ENCODE data around the gene PDXDC1.
"Not testable (repeated sequence)": the region's sequence is repeated elsewhere in the genome, so short reads cannot be mapped to it uniquely, and the experiment has no call there.

Gene PDXDC1

DNA sequence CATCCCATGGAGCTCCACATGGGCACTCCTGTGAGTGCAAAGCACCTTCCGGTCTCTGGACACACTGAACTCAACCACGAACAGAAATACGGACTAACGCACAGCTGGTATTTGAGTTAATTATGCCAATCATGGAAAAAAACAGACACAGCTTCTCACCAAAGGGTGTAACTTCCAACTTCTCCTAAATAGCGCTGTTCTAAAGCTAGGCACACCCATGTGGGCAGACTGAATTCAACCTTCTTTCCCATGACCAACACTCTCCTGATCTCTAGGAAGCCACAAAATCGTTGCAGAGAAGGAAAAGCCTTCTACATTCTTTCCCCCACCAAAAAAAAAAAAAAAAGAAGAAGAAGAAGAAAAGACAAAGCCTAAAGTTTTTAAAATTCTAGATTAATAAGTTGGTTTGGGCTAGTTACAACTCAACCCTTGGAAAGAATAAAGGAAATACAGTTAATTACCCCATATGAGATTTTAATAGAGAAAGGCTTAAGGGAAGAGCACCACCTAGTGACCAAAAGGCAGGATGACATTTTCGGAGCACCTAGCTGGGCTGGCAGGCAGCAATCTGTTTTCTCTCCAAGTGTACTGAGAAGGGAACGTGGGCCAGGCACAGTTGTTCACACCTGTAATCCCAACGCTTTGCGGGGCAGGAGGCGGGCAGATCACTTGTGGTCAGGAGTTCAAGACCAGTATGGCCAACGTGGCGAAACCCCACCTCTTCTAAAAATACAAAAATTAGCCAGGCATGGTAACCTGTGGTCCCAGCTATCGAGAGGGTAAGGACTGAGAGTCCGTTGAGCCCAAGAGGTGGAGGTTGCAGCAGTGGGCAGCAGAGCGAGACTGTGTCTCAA lies 97.3 kb downstream of the PDXDC1 start:
- not testable (repeated sequence) for DNase-seq

- DNase-seq, result no peak
Observed at GRCh38 chr16:15073101-15073500, 98.3 kb downstream of the PDXDC1 start.

- DNase-seq, result not testable (repeated sequence)
Observed at GRCh38 chr16:15076161-15076560, 101.3 kb downstream of the PDXDC1 start.

DNA sequence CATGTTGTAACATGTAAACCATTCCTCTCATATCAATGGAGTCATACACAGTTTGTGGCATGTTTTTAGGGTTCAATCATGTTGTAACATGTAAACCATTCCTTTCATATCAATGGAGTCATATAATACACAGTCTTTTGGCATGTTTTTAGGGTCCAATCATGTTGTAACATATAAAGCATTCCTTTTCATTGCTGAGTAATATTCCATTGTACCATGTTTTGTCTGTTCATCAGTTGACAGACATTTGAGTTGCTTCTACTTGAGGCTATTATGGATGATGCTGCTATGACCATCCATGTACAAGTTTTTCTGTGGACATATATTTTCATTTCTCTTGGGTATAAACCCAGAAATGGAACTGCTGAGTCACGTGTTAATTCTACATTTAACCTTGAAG lies 106.1 kb downstream of the PDXDC1 start:
- not testable (repeated sequence) for DNase-seq

GRCh38 chr16:15082788-15083187 lies 108.0 kb downstream of the PDXDC1 start:
- DNase-seq, result not testable (repeated sequence)

GRCh38 chr16:15090663-15091269 lies 115.9 kb downstream of the PDXDC1 start:
- not testable (repeated sequence) for DNase-seq

DNA sequence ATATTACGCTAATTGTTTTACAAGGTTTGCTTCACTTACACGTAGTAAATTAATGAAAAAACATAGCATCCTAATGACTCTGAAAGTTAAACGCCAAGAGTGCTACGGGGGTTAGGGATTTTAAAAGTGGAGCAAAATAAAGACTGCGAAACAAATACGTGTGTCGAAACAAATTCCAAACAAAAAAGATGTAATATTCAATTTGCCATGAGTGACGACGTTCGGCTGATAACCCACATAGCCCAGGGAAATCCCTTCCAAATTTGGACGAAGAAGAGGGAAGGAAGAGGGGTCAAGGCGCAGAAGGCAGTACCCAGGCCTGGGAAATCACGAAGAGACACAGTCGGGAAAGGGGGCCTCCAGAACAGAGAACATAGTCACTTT lies 118.7 kb downstream of the PDXDC1 start:
- DNase-seq, result not testable (repeated sequence)

GRCh38 chr16:15093955-15094827 lies 119.4 kb downstream of the PDXDC1 start, which contains the start of gene RRN3:
TSS of gene RRN3 (minus strand) at chr16:15094272. CDS start at chr16:15094233, 39 bp downstream.
- DNase-seq, result peak; percentile 82

- DNase-seq, result not testable (repeated sequence)
Observed at GRCh38 chr16:15096583-15096972, 121.8 kb downstream of the PDXDC1 start.

DNA sequence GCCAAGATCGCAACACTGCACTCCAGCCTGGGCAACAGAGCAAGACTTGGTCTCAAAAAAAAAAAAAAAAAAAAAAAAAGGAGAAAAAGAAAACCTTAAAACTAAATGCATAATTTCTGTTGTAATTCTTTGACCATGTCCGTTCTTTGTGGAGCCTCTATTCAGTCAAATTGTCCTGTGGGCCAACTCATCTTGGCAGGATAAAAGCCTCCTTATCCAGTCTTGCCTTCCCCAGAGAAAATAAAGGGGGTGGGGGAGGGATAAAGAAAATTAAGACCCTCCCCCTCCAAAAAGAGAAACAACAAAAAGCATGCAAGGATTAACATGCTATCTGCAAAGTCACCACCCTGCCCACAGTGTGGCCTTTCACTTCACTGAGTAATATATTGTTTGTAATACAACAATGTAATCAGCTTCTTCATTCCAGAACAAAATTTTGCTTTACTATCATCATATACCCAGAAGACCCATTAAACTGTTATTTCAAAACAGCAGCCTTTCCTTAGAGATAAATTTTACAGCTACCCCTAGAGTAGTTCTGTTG lies 124.6 kb downstream of the PDXDC1 start:
- not testable (repeated sequence) for DNase-seq

GRCh38 chr16:15100372-15100987 lies 125.7 kb downstream of the PDXDC1 start:
- not testable (repeated sequence) for DNase-seq

DNA sequence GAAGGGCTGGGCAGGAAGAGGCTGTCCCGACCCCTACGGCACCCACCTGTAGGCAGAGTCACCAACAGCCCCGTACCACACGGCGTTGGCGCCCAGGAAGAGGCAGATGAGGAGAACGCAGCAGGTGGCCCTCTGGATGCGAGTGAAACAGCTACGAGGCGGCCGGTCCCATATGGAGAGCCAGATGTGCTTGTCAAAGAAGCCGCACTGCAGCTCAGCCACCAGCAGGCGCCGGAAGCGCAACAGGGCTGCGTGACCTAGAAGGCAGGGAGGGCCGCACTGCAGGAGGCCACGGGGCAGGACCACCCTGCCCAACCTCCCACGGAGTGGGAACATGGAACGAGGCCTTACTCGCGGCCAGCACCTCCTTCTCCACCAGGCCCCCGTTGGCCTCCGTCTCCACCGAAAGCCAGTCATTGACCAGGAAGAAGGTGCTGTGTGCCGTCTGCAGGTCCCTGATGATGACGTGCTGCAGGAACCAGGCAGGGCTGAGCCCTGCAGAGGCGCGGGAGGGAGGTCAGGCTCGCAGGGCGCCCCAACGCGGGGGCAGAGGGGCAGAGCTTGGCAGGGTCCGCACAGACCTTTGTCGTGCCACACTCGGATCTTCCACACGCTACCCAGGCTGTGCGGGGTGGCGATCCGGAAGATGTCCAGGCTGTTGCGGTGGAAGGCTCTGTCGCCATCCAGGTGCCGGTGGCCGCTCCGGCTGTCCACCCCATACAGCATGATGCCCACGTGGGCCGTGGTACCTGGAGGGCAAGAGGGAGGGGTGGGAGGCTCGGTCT lies 153.0 kb downstream of the PDXDC1 start:
- DNase-seq, result not testable (repeated sequence)

DNA sequence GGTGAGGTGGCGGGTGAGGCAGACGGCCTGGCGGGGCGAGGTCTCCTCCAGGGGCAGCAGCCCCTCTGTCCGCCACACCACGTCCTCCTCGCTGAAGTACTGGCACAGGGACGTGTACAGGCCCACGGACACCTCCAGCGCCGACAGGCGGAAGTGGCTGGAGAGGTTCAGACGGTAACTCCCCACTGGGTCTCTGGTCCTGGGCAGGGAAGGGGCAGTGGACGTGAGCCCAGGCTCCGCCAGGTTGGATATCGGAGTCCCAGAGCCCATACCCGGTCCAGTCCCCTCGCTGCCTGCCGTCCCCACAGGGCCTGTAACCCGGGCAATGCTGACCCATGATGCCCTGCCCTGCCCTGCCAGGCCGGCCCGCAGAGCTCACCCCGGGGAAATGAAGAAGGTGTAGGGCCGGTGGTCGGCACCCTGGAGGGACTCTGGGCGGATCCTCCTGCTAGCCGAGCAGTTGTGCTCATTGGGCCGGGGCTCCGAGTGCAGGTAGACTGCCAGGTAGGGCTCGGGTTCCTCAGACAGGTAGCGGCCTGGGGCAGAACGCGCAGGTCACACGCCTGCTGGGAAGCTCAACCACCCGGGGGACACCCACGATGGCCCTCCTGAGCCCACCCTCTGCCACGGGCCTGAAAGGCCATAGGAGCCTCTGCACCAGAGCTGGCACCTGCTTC lies 155.6 kb downstream of the PDXDC1 start:
- not testable (repeated sequence) for DNase-seq

DNA sequence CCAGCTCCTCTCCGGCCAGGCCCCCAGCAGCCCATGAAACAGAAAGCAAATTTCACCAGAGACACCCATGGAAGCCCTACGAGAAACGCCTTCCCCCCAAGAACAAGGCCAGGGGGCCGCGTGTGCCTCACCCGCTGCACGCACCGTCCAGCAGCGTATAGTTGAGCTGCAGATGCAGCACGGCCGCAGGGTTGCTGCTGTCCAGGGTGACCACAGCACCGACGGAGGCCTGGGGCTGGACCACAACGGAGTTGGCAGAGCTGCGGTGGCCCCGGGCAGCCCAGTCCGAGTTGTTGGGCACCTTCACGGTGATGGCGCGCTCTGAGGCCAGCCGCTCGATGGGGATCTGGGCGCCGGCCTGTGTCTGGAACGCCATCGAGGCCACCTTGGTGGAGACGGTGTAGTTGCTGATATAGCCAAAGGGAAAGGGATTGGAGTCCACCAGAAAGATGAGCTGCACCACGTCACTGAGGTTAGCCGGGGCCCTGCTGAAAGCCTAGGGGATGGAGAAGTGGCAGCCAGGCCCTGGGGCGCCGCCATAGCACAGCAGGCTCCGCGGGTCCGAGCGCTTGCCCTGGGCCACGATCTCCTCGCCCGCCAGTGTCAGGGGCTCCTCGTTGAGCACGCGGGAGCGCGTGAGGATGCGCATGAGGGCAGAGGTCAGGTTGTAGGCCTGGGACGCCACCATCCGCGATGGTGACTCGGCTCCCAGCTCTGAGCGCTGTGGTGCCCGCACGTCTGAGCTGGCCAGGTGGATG lies 156.3 kb downstream of the PDXDC1 start:
- not testable (repeated sequence) for DNase-seq

- not testable (repeated sequence) for DNase-seq
Observed at GRCh38 chr16:15132719-15133428, 158.0 kb downstream of the PDXDC1 start.

GRCh38 chr16:15133554-15133953 lies 158.7 kb downstream of the PDXDC1 start:
- not testable (repeated sequence) for DNase-seq

- DNase-seq, result not testable (repeated sequence)
Observed at GRCh38 chr16:15134752-15135482, 160.1 kb downstream of the PDXDC1 start.
